HCT116 (cell line): Measurements from ENCODE around the gene CA12.

Experiments used
- CTCF ChIP-seq, 3 experiments: fragments of 200-600 bp in 1 of 3; sonication (generic) in 1 of 3; IDR thresholded peaks in 2 of 3; conservative IDR thresholded peaks in 1 of 3; 2 replicates each; pipeline ENCODE4 v1.5.1; 2012 to 2017; ENCODE audit warnings: low read depth in 2 of 3, low read length in 2 of 3, antibody characterized with exemption in 1 of 3, borderline replicate concordance in 1 of 3, control low read depth in 1 of 3, mild to moderate bottlenecking in 1 of 3, mixed read lengths in 1 of 3, mixed run types in 1 of 3, moderate library complexity in 1 of 3; ENCODE audit not compliant: insufficient read depth in 1 of 3
- POLR2A ChIP-seq: IDR thresholded peaks from 2 replicates; pipeline ENCODE4 v1.7.0; 2011; ENCODE audit warnings: borderline replicate concordance; ENCODE audit not compliant: insufficient read depth, insufficient read length; ENCODE audit errors: extremely low read depth
- POLR2AphosphoS5 ChIP-seq: IDR thresholded peaks from 2 replicates; pipeline ENCODE4 v1.6.1; 2011; ENCODE audit warnings: mild to moderate bottlenecking, low read depth, low read length, moderate library complexity
- ZNF274 ChIP-seq: fragments of 200-500 bp; sonication (Bioruptor generic); IDR thresholded peaks from 2 replicates; pipeline ENCODE4 v1.6.1; 2014; ENCODE audit warnings: mild to moderate bottlenecking, low read depth, low read length, inconsistent platforms
- TF ChIP-seq, protein P1 (sequence below): IDR thresholded peaks from 2 replicates; pipeline ENCODE4 v1.6.1; 2012
- TF ChIP-seq, protein P2 (sequence below): IDR thresholded peaks from 2 replicates; pipeline ENCODE4 v1.6.1; 2012

DNA sequence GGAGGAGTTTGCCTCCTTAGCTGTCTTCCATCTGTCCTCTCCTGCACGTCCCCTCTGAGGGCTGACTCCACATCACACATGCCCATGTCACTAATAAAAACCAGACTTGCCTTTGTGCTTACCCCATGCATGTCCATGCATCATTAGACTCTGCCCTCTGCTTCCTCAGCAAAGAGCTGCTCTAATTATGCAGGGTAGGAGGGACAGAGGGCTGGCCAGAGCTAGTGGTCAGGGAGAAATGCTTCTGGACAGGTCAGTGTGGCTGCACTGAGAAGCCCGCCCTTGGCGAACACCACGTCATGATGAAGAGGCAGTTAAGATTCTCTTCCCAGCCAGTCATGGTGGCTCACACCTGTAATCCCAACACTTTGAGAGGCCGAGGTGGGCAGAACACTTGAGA lies 8.9 kb downstream of the CA12 start:
- TF ChIP-seq ZNF274 (no peak), POLR2A (no peak), CTCF (IDR thresholded peaks at IDR 0.05 in 2 of 3, conservative IDR thresholded peaks at IDR 0.05 in 1 of 3; ENCODE audit: borderline replicate concordance in 1 of 3, insufficient read depth in 1 of 3, low read depth in 2 of 3, low read length in 2 of 3) (no peak), POLR2AphosphoS5 (no peak)
- TF ChIP-seq, protein P1, sequence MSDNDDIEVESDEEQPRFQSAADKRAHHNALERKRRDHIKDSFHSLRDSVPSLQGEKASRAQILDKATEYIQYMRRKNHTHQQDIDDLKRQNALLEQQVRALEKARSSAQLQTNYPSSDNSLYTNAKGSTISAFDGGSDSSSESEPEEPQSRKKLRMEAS, result no peak
- TF ChIP-seq, protein P2, sequence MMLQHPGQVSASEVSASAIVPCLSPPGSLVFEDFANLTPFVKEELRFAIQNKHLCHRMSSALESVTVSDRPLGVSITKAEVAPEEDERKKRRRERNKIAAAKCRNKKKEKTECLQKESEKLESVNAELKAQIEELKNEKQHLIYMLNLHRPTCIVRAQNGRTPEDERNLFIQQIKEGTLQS, result no peak
